ENCODE measurements around the gene GRWD1.

The GRWD1 gene

GRCh38 chr19:48496959-48497727, 51.4 kb downstream of the GRWD1 start:
- no peak for DNase-seq (ENCODE audit: low read depth in 2 of 2, low spot score in 1 of 2)

GRCh38 chr19:48497728-48498594, 52.2 kb downstream of the GRWD1 start:
- no peak for DNase-seq (ENCODE audit: low read depth in 2 of 2, low spot score in 1 of 2)

- DNase-seq (ENCODE audit: low read depth in 2 of 2, low spot score in 1 of 2), result no peak
These were observed 53.0 kb downstream of the GRWD1 start for GRCh38 chr19:48498595-48499311.

GRCh38 chr19:48499316-48500090, 53.7 kb downstream of the GRWD1 start:
- no peak for DNase-seq (ENCODE audit: low read depth in 2 of 2, low spot score in 1 of 2)

- DNase-seq (ENCODE audit: low read depth in 2 of 2, low spot score in 1 of 2), result no peak
These were observed 55.2 kb downstream of the GRWD1 start for GRCh38 chr19:48500830-48501493.

GRCh38 chr19:48501494-48502349, 55.9 kb downstream of the GRWD1 start:
- no peak for DNase-seq (ENCODE audit: low read depth in 2 of 2, low spot score in 1 of 2)

GRCh38 chr19:48502350-48503018, 56.7 kb downstream of the GRWD1 start:
- no peak for DNase-seq (ENCODE audit: low read depth in 2 of 2, low spot score in 1 of 2)

- no peak for DNase-seq (ENCODE audit: low read depth in 2 of 2, low spot score in 1 of 2)
These were observed 60.5 kb downstream of the GRWD1 start for GRCh38 chr19:48506138-48506733.

Measured in stimulated activated CD8-positive, alpha-beta memory T cell treated with anti-CD3 and anti-CD28 coated beads, Interleukin-4, amount 100 ng/mL, for 4 hours (primary cell).